CD14-positive monocyte (primary cell): ENCODE results near the gene PDZRN3. TPM values are rescaled to one million over a fixed set of nuclear protein-coding genes. Genes with fewer than 3 reads are reported as not detected.
A peak's percentile ranks its signal among the peaks of the same experiment; 100 is the strongest.

ENCODE experiments used
- DNase-seq, 3 donors: peaks; one replicate each; pipeline ENCODE4 v3.0.0-alpha.2; 2011 to 2022
- H2AFZ ChIP-seq: 2 replicates; pipeline ENCODE4 v1.6.0; 2012; ENCODE audit warnings: mild to moderate bottlenecking, low read depth, low read length, inconsistent platforms; ENCODE audit not compliant: insufficient read depth, poor library complexity, severe bottlenecking
- H3K27ac ChIP-seq, 2 donors: 1 replicate in 1 of 2; 2 replicates in 1 of 2; pipeline ENCODE4 v1.5.1; 2012 to 2013; ENCODE audit warnings: low read length in 2 of 2, control low read depth in 1 of 2, inconsistent platforms in 1 of 2, low read depth in 1 of 2, mild to moderate bottlenecking in 1 of 2
- H3K27me3 ChIP-seq, 2 donors: one replicate each; pipeline versions ENCODE4 v1.6.0 to v1.6.1; 2011 to 2013; ENCODE audit warnings: low read length in 2 of 2; ENCODE audit not compliant: control insufficient read depth in 2 of 2, insufficient read depth in 2 of 2
- H3K36me3 ChIP-seq, 2 donors: replicated peaks in 1 of 2; 1 replicate in 1 of 2; 2 replicates in 1 of 2; pipeline versions ENCODE4 v1.5.1 to v1.6.1; 2012 to 2013; ENCODE audit warnings: low read length in 2 of 2, control low read depth in 1 of 2, inconsistent platforms in 1 of 2, mild to moderate bottlenecking in 1 of 2; ENCODE audit not compliant: insufficient read depth in 2 of 2, control insufficient read depth in 1 of 2
- H3K4me1 ChIP-seq, 2 donors: 1 replicate in 1 of 2; 2 replicates in 1 of 2; pipeline versions ENCODE4 v1.5.1 to v1.6.1; 2012 to 2013; ENCODE audit warnings: low read length in 2 of 2, control low read depth in 1 of 2, inconsistent platforms in 1 of 2, mild to moderate bottlenecking in 1 of 2, moderate library complexity in 1 of 2; ENCODE audit not compliant: insufficient read depth in 2 of 2, control insufficient read depth in 1 of 2
- H3K4me2 ChIP-seq: replicated peaks from 2 replicates; pipeline ENCODE3; 2012; ENCODE audit warnings: low read length, moderate library complexity, mild to moderate bottlenecking; ENCODE audit not compliant: poor library complexity, severe bottlenecking; ENCODE audit errors: extremely low read depth
- H3K4me3 ChIP-seq, 3 experiments: fragments of 200-600 bp in 1 of 3; sonication (generic) in 1 of 3; replicated peaks in 1 of 3; 1 replicate in 2 of 3; 2 replicates in 1 of 3; pipeline ENCODE4 v1.5.1; 2011 to 2013; ENCODE audit warnings: low read length in 3 of 3, mild to moderate bottlenecking in 3 of 3, control low read depth in 2 of 3, low read depth in 2 of 3, inconsistent platforms in 1 of 3, moderate library complexity in 1 of 3
- H3K79me2 ChIP-seq: 2 replicates; pipeline ENCODE4 v1.6.0; 2012; ENCODE audit warnings: mild to moderate bottlenecking, control low read depth, inconsistent platforms, low read length, moderate library complexity; ENCODE audit not compliant: insufficient read depth
- H3K9ac ChIP-seq: 2 replicates; pipeline ENCODE4 v1.6.0; 2017; ENCODE audit warnings: low read length, mild to moderate bottlenecking; ENCODE audit not compliant: insufficient read depth, poor library complexity, severe bottlenecking
- H3K9me3 ChIP-seq, 2 donors: replicated peaks in 1 of 2; 1 replicate in 1 of 2; 2 replicates in 1 of 2; pipeline versions ENCODE4 v1.5.1 to v1.6.1; 2012 to 2013; ENCODE audit warnings: low read length in 2 of 2, control low read depth in 1 of 2; ENCODE audit not compliant: control insufficient read depth in 1 of 2, insufficient read depth in 1 of 2
- H4K20me1 ChIP-seq: 2 replicates; pipeline ENCODE4 v1.6.0; 2012; ENCODE audit warnings: mild to moderate bottlenecking, low read length, control low read depth, moderate library complexity; ENCODE audit not compliant: insufficient read depth
- H3K27ac Mint-ChIP-seq, 7 donors: one replicate each; pipeline ENCODE4 v1.8.0; 2020; ENCODE audit warnings: mild to moderate bottlenecking in 7 of 7, mixed read lengths in 7 of 7, moderate library complexity in 6 of 7, inconsistent platforms in 2 of 7
- H3K27me3 Mint-ChIP-seq, 3 donors: one replicate each; pipeline ENCODE4 v1.8.0; 2021 to 2022; ENCODE audit warnings: low read depth in 3 of 3, mild to moderate bottlenecking in 3 of 3, mixed read lengths in 3 of 3, moderate library complexity in 3 of 3, inconsistent platforms in 1 of 3
- H3K36me3 Mint-ChIP-seq, 2 donors: one replicate each; pipeline ENCODE4 v1.8.0; 2020; ENCODE audit warnings: mixed read lengths in 2 of 2, inconsistent platforms in 1 of 2, mild to moderate bottlenecking in 1 of 2
- H3K4me1 Mint-ChIP-seq: one replicate; pipeline ENCODE4 v1.8.0; 2020; ENCODE audit warnings: mild to moderate bottlenecking, mixed read lengths
- H3K4me3 Mint-ChIP-seq, 2 donors: one replicate each; pipeline ENCODE4 v1.8.0; 2020; ENCODE audit warnings: mild to moderate bottlenecking in 2 of 2, mixed read lengths in 2 of 2, moderate library complexity in 1 of 2
- H3K9me3 Mint-ChIP-seq, 7 donors: one replicate each; pipeline ENCODE4 v1.8.0; 2020 to 2022; ENCODE audit warnings: mixed read lengths in 7 of 7, mild to moderate bottlenecking in 6 of 7, moderate library complexity in 6 of 7, inconsistent platforms in 2 of 7
- WGBS: methylation state at CpG from one replicate; pipeline ENCODE4 v1.1.5; 2013; ENCODE audit warnings: missing lambda C conversion rate; ENCODE audit not compliant: insufficient coverage; 5-methylcytosine and 5-hydroxymethylcytosine counted together
- intact Hi-C, 2 donors: fragments of 100-400 bp; cut with micrococcal nuclease; formaldehyde crosslinking; loops; one replicate each; pipeline versions ENCODE4 v1.15.0 to v1.15.1; 2023
- polyA plus RNA-seq, 3 donors: library from polyadenylated mRNA; depleted of rRNA in 1 of 3; unstranded in 2 of 3; stranded (reverse) in 1 of 3; fragments of 300-500 nt in 2 of 3; fragments of >200 nt in 1 of 3; fragmentation: Illumina TruSeq in 2 of 3; gene quantifications; 1 replicate in 2 of 3; 2 replicates in 1 of 3; pipeline ENCODE4 v1.2.3, GENCODE V29; 2012 to 2021
- small RNA-seq: library from RNA; depleted of rRNA; stranded (forward); fragments of <200 nt; gene quantifications from one replicate; pipeline ENCODE3, GENCODE V24; 2012; ENCODE audit warnings: low read depth; ENCODE audit not compliant: insufficient read length
- TF ChIP-seq, protein P1 (sequence below): fragments of 200-600 bp; IDR thresholded peaks from one replicate; pipeline ENCODE4 v1.8.0; 2022; ENCODE audit warnings: antibody characterized with exemption, mild to moderate bottlenecking

The PDZRN3 gene
- polyA plus RNA-seq, 3 donors: not detected

DNA sequence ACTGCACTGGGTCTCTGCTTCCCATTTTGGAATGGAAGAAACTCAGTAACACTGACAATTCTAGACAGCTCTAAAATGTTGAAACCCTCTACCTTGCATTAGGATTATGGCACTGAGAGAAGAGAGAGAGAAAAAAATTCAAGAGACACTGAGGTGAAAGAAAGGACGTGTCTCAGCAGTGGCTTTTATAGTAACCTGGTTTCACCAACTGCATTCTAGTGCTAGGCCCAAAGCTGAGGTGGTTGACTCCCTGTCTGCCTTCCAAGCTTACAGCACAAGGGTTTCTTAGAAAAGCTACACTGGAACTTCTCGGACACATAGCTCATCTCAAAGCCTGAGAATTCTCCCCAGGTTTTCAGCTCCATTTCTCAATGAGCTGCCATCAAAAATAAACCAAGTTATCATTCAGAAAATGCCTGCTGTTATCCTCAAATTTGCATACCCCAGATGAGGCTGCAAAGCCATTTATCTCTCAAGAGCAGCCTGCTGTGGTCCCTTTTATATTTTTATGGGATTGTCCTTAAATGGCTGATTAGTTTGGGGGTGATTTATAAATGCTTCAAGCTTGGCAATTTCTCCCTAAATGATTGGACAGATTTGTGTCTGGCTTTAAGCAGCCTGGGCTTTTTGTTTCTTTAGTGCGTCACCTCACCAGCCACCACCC, 283.3 kb downstream of the PDZRN3 start:
- Histone ChIP-seq H3K9me3 (peaks cover 0 to 16% of the 10 kb centered on the region in 2 donors), H3K79me2 (no peaks in the 10 kb centered on the region), H3K4me2 (no peak overlapping the region), H4K20me1 (no peaks in the 10 kb centered on the region), H3K27ac (no peak overlapping the region), H3K4me1 (no peaks in the 10 kb centered on the region), H3K36me3 (no peaks in the 10 kb centered on the region), H3K9ac (no peak overlapping the region), H3K4me3 (no peak overlapping the region), H3K27me3 (no peaks in the 10 kb centered on the region), H2AFZ (no peak overlapping the region)
- DNase-seq: no peak
- Mint-ChIP-seq H3K4me3 (no peak overlapping the region), H3K9me3 (peaks cover 7 to 23% (median 18%) of the 10 kb centered on the region in 7 donors), H3K4me1 (no peaks in the 10 kb centered on the region), H3K27ac (no peak overlapping the region), H3K27me3 (peaks cover 0 to 4% (median 3%) of the 10 kb centered on the region in 3 donors), H3K36me3 (no peaks in the 10 kb centered on the region)
- intact Hi-C loops: no loop called here
- 93% methylated on average over 2 of the region's 3 CpGs for WGBS
- TF ChIP-seq, protein P1, sequence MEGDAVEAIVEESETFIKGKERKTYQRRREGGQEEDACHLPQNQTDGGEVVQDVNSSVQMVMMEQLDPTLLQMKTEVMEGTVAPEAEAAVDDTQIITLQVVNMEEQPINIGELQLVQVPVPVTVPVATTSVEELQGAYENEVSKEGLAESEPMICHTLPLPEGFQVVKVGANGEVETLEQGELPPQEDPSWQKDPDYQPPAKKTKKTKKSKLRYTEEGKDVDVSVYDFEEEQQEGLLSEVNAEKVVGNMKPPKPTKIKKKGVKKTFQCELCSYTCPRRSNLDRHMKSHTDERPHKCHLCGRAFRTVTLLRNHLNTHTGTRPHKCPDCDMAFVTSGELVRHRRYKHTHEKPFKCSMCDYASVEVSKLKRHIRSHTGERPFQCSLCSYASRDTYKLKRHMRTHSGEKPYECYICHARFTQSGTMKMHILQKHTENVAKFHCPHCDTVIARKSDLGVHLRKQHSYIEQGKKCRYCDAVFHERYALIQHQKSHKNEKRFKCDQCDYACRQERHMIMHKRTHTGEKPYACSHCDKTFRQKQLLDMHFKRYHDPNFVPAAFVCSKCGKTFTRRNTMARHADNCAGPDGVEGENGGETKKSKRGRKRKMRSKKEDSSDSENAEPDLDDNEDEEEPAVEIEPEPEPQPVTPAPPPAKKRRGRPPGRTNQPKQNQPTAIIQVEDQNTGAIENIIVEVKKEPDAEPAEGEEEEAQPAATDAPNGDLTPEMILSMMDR: no peak

DNA sequence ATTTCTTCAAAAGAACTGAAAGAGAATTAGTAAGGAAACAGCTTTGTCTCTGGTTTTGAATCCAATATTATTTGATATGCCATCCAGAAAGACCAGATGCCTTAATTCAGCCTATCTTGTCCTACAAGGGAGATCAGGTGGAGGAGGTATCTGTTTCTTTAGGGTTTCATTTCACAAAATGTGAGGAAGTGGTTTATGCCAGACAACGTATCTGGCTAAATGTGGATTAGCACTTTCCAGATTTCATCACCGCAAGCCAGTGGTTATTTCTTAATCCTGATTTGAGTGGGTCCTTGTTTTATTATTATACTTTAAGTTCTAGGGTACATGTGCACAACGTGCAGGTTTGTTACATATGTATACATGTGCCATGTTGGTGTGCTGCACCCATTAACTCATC, 292.2 kb downstream of the PDZRN3 start:
- Mint-ChIP-seq H3K4me1 (peaks cover 20% of the 10 kb centered on the region), H3K4me3 (no peak overlapping the region), H3K9me3 (peaks cover 2 to 10% (median 5%) of the 10 kb centered on the region in 7 donors), H3K27ac (no peak overlapping the region), H3K36me3 (no peaks in the 10 kb centered on the region), H3K27me3 (peaks cover 0 to 2% (median 0%) of the 10 kb centered on the region in 3 donors)
- Histone ChIP-seq H3K79me2 (no peaks in the 10 kb centered on the region), H4K20me1 (no peaks in the 10 kb centered on the region), H3K4me3 (no peak overlapping the region), H3K36me3 (no peaks in the 10 kb centered on the region), H3K9ac (no peak overlapping the region), H3K27ac (no peak overlapping the region), H3K4me2 (peak overlapping the region; percentile 17), H3K4me1 (peaks cover 5 to 6% of the 10 kb centered on the region in 2 donors), H2AFZ (no peak overlapping the region), H3K9me3 (no peaks in the 10 kb centered on the region), H3K27me3 (no peaks in the 10 kb centered on the region)
- WGBS: no CpG with 5 or more reads among the region's 3 CpGs
- DNase-seq: no peak
- intact Hi-C loops: no loop called here
- TF ChIP-seq, protein P1: no peak

Small RNAs within 50 kb of the gene (small RNA-seq; reads per million reads assigned to genes)
- not detected for gene RNU7-119P
